Renal cortical epithelial cell (primary cell): ENCODE measurements around the gene SMURF1. TPM values are rescaled to one million over a fixed set of nuclear protein-coding genes. Genes with fewer than 3 reads are reported as not detected.
"Not testable (repeated sequence)": the region's sequence is repeated elsewhere in the genome, so short reads cannot be mapped to it uniquely, and the experiment has no call there.

ENCODE experiments used
- DNase-seq: peaks from one replicate; pipeline ENCODE4 v3.0.0-alpha.2; 2011; ENCODE audit warnings: low read depth
- total RNA-seq: library from RNA; depleted of rRNA; stranded (reverse); fragments of >200 nt; gene quantifications from 2 replicates; pipeline ENCODE4 v1.2.3, GENCODE V29; 2014

Gene SMURF1
- total RNA-seq, 1 donor from 2014 or later, result 40.6 TPM

- no peak for DNase-seq
These were observed 22.3 kb downstream of the SMURF1 start for GRCh38 chr7:99121496-99122021.

- no peak for DNase-seq
These were observed 23.0 kb downstream of the SMURF1 start for GRCh38 chr7:99120916-99121315.

DNA sequence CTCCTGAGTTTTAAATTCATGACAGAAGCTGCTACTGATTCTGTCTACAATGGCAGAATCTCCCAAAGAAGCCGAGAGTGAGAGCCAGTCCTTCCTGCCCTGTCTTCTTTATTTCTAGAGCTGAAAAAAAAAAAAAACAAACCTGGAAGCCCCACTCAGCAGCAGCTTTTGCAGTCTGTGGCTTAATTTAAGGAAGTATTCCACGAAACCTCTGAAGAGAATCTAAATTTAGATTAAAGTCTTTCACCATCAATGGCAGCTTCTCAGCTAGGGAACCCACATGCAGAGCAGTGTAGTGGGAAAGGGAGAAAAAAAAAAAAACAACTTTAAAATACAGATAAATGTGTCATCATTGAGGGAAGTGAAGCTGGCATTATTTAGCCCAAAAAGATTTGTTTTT, 23.4 kb downstream of the SMURF1 start:
- no peak for DNase-seq

GRCh38 chr7:99118077-99118476, 25.8 kb downstream of the SMURF1 start:
- DNase-seq, result no peak

GRCh38 chr7:99116144-99116543, 27.8 kb downstream of the SMURF1 start:
- no peak for DNase-seq

DNA sequence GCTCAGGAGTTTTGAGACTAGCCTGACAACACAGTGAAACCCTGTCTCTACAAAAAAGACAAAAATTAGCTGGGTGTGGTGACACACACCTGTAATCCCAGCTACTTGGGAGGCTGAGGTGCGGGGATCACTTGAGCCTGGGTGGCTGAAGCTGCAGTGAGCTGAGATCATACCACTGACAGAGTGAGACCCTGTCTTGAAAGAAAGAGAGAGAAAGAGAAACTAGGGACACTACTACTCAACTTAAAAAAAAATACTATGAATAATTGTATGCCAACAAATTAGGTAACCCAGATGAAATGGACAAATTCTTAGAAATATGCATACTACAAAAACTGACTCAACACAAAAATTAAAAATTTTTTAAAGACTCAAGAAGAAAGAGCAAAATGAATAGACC, 28.5 kb downstream of the SMURF1 start:
- no peak for DNase-seq

DNA sequence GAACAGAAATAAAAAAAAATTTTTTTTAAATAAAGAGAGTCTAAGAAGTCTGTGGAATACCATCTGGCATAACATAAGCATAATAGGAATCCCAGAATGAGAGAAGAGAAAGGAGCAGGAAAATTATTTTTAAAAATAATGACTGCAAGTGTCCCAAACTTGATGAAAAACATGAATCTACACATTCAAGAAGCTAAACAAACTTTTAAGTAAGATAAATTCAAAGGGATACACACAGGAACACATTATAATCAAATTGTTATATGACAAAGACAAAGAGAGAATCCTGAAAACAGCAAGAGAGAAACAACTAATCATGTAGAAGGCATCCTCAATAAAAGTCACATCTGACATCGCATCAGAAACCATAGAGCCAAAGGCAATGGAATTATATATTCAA, 30.9 kb downstream of the SMURF1 start:
- no peak for DNase-seq

DNA sequence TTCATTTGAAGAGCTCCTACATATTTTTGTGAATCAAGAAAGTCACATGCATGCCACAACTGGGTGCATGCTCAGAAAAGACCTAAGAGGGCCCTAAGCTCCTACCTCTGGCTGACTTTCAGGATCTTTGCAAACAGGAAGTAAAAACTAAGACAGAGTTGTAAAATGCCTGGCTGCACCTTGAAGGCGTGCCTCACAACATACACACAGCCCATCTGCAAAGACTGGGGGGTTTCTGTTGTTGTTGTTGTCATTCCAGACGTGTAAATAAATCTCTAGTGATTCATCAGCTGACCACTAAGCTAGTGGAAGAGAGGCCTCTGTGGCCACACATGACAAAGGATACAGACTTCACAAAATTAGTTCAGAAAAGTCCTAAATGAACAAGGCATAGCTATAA, 31.8 kb downstream of the SMURF1 start:
- DNase-seq, result peak; percentile 91

- DNase-seq, result peak; percentile 56
These were observed 32.3 kb downstream of the SMURF1 start for GRCh38 chr7:99111591-99111990.

GRCh38 chr7:99109108-99110051, 34.5 kb downstream of the SMURF1 start:
- no peak for DNase-seq

DNA sequence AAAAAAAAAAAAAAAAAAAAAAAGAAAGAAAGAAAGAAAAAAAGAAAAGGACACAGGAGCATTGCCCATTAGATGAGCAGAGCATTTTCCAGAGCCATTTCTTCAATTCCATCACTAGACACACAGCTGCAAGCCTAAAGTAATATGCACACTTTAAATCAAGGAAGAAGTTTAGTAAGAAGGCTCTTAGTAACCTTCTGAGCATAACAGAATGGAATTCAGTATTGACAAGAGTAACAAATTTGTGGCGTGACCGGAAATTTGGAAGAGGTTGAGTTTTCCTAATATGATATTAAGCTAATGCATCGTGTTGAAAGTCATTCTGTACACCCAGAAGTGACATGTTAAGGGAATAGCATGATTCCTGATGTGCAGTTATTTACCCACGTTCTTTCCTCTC, 35.3 kb downstream of the SMURF1 start:
- no peak for DNase-seq

GRCh38 chr7:99106821-99107241, 37.1 kb downstream of the SMURF1 start:
- DNase-seq, result peak; percentile 99

GRCh38 chr7:99106411-99106810, 37.5 kb downstream of the SMURF1 start:
- DNase-seq, result peak; percentile 79

DNA sequence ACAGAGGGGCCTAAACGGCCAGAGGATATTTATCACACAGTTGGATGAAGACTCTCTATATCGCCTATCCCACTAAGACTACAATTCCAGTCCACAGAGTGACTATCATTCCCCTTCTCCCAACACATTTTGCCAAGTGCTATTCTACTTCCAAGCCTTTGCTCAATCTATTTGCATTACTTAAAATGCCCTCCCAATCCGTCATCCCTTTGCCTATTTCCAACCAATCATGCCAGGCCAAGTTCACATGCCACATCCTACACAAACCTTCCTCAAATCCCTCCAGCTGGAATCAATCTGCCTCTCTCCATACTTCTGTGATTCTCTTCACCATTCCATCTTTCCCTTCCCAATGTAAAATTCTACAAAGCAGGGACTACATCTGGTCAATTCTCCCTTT, 38.2 kb downstream of the SMURF1 start:
- DNase-seq, result no peak

- no peak for DNase-seq
These were observed 39.3 kb downstream of the SMURF1 start for GRCh38 chr7:99104631-99105030.

- DNase-seq, result not testable (repeated sequence)
These were observed 40.1 kb downstream of the SMURF1 start for GRCh38 chr7:99103836-99104235.

- DNase-seq, result no peak
These were observed 40.9 kb downstream of the SMURF1 start for GRCh38 chr7:99102809-99103690.

DNA sequence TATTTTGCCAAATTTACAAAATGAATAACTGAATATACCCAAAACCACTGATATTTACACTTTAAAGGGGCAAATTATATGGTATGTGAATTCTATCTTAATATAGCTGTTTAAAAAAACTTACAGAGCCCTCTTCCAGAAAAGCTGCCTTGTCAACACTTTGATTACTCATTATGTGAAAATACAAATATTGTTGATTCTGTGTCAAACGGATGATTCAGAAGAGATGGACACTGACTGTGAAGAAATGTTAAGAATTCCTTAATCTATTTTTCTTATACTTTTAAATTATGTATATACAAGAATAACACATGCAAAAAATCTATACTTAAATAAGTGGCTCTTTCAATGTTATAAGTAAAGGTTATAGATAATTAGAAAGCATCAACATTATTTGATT, 41.5 kb downstream of the SMURF1 start:
- no peak for DNase-seq

DNA sequence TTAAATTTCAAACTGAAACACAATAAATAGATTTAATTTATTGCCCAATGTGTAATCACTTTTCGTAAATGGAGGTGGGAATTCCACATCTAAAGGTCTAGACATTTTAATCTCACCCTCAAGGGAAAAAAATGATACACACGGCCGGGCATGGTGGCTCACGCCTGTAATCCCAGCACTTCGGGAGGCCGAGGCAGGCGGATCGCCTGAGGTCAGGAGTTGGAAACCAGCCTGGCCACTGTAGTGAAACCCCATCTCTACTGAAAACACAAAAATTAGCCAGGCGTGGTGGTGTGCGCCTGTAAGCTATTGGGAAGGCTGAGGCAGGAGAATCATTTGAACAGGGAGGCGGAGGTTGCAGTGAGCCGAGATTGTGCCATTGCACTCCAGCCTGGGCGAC, 42.4 kb downstream of the SMURF1 start:
- DNase-seq, result not testable (repeated sequence)

DNA sequence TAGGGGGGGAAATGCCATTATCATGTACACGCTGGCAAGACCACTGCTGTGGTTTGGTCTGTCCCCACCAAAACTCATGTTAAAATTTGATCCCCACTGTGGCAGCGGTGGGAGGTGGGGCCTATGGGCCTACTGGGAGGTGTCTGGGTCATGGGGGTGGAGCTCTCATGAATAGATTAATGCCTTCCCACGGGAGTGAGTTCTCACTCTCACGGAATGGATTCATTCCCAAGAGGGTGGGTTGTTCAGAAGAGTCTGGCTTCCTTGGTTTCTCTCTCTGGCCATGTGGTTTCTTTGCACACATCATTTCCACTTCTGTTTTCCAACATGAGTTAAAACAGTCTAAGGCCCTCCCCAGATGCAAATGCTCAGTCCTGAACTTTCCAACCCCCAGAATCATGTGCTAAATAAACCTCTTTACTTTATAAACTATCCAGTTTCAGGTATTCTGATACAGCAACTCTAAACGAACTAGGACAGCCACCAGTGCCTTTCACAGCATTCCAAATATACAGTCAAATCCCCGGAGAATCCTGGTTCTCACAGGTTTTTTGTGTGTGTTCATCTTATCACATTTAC, 44.3 kb downstream of the SMURF1 start:
- no peak for DNase-seq

DNA sequence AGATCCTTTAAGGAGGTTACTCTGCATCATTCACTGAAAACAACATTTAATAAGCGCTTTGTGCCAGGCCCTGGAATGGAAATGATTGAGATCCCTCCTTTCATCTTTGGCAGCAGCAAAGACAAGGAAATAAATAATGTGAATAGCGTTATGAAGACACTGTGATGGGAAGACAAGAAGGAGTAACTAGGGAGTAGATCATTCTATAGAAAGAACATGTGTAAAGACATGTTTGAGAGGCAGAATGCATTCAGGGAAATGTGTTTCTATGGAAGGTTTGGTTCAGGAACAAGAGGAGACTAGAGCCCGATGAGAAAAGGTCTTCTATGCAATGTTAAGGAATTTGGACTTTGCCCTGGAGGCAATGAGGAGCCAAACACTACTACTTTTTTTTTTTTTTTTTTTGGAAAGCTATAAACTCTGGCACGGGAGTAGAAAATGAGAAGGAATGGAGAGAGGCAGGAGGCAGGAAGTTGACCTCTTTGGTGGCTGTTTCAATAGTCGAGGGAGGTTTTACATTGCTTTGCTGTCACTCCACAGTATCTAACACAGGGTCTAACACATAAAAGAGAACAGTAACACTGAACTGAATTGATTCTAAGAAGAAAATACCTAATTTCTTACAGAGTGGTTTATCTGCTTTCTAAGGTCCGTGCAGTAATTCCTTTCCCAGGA, 44.9 kb downstream of the SMURF1 start:
- DNase-seq, result peak; percentile 75
